HT1080 (cell line): ENCODE measurements around the gene GALNT1. TPM values are rescaled to one million over a fixed set of nuclear protein-coding genes. Genes with fewer than 3 reads are reported as not detected.

Source experiments
- DNase-seq: peaks from one replicate; pipeline ENCODE4 v3.0.0-alpha.2; 2015; ENCODE audit warnings: low read depth
- total RNA-seq: library from RNA; depleted of rRNA; stranded (reverse); fragments of >200 nt; shearing (Covaris generic); gene quantifications from 2 replicates; pipeline ENCODE4 v1.2.3, GENCODE V29; 2014

The GALNT1 gene
- total RNA-seq, 1 experiment from 2014 or later, result 59.5 TPM

DNA sequence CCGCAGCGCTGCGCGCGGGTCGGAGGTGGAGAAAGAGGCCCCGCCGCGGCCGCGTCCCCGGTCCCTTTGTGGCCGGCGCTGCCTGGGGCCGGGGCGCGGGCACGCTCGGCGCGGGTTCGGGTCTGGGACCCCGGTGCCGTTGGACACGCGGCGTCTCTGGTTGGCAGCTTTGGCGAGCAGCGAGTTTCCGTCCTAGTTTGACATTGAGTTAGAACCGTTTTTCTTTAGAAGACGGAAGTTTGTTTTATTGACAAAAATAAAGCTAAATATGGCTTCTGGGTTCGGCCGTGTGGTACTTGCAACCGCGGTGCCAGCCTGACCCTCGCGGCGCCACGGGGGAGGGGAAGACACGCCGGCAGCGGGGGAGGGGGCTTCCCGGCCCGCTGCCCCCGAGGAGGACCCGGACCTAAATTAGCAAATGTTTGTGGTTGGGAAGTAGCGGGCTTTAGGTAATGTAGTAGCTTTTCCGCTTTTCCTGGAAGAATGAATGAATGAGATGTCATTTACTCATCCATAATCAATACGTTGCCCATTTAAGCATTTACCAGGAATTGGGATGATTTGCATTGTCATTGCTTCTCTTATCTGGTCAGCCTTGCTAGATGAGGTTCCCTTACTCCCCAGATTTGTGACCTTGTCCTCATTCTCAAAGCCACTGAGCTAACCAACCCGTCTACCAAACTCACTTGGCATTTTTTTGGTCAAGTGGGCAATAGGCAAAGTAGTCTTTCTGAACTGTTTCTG is 530 bp downstream of the GALNT1 start:
- no peak for DNase-seq

DNA sequence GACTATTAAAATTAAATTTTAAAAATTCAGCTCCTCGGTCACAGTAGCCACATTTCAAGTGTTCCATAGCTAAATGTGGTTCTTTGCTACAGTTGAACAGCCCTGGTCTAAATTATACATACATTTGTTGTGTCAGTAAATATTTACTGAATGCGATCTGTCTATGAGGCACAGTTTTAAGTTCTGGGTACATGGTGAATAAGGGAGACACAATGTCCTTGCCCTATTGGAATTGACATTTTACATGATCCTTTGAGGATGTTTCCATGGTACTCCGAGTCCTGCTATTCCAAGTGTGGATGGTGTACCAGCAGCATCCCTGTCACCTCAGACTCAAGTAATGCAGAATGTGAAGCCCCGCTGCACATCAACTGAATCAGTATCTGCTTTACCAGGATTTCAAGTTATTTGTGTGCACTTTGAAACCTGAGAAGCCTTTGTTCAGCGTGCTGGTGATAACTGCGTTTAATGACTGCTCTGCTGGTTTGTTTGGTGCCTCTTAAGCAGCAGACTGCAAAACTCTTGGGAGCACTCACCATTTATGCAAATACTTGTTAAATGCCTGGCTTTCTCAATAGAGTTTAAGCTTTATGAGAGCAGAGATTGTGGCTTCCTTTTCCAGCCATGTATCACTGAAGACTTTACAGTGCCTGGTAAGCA is 1.5 kb downstream of the GALNT1 start:
- no peak for DNase-seq

DNA sequence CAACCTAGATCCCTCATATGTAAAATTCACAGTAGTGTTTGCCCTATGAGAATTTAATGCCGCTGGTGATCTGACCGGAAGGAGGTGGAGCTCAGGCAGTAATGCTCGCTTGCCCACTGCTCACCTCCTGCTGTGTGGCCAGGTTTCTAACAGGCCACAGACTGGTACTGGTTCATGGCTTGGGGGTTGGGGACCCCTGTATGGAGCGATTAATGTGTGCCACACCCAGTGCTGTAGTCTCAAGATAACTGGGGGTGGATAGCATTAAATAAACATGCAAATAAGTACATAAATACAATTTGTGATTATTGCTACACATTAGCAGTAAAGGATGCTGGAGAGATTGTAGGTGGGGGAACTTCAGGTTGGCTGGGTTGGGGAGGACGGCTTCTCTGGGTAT is 3.2 kb downstream of the GALNT1 start:
- no peak for DNase-seq

DNA sequence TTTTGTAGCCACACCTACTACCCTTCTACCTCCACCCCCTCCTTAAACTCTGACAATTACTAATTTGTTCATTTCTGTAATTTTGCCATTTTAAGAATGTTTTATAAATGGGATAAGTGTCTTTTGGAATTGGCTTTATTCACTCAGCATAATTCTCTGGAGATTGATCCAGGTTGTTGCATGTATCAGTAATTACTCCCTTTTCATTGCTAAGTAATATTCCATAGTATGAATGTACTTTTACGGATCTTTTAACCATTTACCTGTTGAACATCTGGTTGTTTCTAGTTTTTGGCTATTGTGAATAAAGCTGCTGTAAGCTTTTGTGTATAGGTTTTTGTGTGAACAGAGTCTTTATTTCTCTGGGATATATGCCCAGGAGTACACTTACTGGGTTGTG is 4.1 kb downstream of the GALNT1 start:
- no peak for DNase-seq

DNA sequence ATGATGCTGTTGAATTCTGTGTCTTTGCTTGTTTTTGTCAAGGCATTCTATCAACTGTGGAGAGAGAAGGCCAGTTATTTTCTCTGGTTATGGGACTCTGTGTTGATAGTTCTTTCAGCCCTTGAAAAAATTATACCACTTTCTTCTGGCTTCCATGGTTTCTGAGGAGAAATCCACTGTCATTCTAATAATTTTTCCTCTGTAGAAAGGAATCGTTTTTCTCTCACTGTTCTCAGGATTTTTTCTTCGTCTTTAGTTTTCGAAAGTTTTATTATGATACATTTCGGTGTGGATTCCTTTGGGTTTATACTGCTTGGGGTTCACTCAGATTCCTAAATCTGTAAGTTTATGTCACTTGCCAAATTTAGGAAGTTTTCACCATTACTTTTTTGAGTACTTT is 6.6 kb downstream of the GALNT1 start:
- no peak for DNase-seq

DNA sequence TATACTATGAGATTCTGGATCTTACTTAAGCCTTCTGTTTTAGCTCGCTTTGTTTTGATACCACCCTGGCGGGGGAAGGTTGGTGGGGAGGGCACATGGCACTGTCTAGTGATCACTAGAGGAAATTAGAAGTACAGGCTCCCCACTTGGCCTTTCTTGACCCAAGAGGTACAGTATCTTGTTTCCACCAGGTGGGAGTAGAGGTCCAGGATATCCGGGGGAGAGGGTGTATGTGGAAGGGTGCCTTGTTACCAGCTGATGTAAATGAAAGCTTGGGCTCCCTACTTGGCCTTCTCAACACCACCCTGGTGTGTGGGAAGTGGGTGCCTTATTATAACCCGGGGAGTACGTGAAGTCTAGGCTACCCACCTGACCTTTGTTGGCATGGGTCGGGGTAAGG is 7.5 kb downstream of the GALNT1 start:
- DNase-seq, result no peak

DNA sequence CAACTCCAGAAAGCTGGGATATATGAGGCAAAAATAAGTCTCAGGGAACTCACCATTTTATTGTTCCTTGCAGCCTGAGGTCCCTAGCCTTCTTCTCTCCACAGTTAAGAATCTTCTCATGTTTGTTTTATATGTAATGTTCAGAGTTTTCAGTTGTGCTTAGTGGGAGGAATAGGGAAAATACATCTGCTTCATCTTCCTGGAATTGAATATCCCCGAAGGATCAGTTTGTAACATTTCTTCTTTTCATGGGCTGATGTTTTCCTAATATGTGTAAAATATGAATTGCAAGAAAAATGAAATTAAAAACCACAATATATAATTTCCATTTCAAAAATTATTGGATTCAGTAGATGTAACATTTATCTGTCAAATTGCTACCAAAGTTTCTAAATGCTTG is 8.0 kb downstream of the GALNT1 start:
- no peak for DNase-seq

DNA sequence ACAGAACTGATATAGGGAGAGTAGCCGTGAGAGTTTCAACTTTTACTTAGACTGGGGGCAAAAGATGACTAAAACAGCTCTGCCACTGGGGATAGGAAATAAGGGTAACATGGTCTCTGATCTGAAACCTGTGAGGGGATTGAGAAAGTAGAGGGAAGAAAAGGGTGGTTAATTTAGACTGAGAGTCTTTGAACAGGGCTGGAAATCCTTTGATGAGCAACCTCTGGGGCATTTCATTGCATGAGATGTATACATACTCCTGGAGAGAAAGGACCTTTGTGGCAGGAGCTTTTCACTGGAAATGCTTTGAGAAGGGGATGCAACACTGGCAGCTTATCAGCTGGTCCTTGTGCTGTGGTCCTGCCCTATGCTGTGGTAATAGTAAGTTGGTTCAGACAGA is 9.4 kb downstream of the GALNT1 start:
- no peak for DNase-seq

DNA sequence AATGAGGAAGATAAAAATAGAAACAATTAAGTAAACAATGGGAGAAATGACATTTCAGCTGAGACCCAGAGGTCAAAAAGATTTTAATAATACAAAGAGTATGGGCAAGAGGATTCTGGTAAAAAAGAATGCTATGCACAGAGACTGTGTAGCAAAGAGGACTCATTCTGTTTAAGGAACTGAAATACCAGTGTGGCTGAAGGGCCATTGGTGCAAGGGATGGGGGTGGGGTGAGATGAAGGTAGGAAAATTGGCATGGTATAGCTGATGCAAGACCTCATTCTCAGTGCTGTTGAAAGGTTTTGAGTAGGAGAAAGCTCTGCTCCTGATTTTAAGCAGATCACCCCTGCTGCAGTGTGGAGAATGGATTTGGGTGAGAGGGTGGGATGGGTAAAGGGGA is 10.8 kb downstream of the GALNT1 start:
- DNase-seq, result no peak

DNA sequence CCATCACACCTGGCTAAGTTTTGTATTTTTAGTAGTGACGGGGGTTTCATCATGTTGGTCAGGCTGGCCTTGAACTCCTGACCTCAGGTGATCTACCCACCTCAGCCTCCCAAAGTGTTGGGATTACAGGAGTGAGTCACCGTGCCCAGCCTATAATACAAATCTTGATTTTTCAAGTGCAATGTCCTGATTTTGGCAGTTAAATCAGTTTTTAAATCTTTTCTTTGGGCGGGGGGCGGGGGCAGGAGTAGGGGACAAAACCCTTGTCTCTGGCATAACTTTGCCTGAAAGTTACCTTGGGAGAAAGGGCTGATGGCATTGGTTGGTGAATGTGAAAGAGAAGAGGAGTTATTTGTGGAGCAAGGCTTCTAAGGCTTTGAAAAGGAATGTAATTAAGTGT is 12.3 kb downstream of the GALNT1 start:
- no peak for DNase-seq

DNA sequence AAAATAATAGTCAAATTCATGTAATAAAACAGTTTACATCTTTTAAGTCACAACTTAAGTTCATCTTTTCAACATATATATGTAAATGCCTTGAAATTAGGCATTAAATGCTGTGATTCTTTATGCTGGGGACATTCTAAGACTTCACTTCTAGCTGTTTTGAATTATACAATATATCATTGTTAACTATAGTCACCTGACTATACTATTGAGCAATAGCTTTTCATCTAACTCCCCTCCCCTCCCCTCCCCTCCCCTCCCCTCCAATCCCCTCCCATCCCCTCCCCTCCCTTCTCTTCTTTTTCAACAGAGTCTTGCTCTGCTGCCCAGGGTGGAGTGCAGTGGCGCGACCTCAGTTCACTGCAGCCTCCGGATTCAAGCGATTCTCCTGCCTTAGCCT is 16.2 kb downstream of the GALNT1 start:
- no peak for DNase-seq

DNA sequence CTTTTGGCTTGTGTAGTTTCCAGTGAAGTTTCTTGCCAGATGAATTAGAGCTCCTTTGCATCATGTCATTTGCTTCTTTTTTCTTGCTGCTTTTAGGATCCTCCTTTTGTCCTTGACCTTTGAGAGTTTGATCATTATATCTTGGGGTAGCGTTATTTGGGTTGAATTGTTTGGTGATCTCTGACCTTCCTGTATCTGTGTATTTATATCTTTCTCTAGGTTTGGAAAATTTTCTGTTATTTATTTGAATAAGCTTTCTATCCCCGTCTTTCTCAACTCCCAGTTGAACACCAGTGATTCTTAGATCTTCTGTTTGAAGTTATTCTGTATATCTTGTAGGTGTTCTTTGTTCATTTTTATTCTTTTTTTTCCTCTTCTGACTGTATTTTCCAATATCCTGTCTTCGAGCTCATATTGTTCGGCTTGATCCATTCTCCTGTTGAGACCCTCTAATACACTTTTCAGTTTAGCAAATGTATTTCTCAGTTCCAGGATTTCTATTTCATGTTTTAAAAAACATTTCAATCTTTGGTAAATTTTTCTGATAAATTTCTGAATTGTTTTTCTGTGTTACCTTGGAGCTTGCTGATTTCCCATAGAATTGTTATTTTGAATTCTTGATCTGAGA is 20.8 kb downstream of the GALNT1 start:
- no peak for DNase-seq

DNA sequence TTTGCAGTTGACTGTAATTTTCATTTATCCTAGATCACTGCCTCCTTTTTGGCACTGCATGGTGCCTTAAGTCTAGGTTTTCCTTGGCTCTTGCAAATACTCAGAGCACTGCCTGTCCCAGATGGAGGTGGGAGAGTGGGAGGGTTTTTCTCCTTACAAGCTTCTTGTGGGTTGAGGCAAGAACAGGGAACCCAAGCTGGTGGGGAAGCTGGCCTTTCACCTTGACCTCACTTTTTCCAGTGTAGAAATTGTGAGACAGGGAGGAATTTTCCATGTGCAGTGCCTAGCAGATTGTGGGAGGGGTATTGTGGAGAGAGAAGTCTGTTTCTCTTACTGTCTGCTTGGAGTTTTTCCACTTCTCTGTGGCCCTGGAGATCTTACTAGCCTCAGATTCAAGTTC is 21.5 kb downstream of the GALNT1 start:
- no peak for DNase-seq

DNA sequence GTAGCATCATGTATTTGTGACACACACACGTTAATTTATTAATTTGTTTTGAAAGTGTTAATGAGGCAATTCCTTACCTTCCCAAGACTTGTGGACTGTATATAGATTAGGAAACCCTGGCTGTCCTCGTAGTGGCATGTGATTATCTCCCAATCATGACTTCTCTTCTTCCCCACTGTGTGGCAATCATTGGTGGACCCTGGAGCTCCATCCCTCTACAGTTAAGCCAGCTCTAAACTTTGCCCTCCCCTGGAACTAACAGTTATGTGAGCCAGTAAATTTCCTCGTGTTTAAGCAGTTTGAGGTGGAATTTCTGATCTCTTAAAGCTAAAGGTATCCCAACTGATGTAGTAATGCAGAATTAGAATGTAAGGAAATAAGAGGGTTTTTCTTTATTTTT is 22.0 kb downstream of the GALNT1 start:
- no peak for DNase-seq

DNA sequence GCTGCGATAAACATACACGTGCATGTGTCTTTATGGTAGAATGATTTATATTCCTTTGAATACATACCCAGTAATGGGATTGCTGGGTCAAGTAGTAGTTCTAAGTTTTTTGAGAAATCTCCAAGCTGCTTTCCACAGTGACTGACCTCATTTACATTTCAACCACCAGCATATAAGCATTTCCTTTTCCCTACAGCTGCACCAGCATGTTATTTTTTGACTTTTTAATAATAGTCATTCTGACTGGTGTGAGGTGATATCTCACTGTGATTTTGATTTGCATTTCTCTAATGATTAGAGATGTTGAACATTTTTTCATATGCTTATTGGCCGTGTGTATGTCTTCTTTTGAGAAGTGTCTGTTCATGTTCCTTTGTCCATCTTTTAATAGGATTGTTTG is 22.8 kb downstream of the GALNT1 start:
- DNase-seq, result no peak

DNA sequence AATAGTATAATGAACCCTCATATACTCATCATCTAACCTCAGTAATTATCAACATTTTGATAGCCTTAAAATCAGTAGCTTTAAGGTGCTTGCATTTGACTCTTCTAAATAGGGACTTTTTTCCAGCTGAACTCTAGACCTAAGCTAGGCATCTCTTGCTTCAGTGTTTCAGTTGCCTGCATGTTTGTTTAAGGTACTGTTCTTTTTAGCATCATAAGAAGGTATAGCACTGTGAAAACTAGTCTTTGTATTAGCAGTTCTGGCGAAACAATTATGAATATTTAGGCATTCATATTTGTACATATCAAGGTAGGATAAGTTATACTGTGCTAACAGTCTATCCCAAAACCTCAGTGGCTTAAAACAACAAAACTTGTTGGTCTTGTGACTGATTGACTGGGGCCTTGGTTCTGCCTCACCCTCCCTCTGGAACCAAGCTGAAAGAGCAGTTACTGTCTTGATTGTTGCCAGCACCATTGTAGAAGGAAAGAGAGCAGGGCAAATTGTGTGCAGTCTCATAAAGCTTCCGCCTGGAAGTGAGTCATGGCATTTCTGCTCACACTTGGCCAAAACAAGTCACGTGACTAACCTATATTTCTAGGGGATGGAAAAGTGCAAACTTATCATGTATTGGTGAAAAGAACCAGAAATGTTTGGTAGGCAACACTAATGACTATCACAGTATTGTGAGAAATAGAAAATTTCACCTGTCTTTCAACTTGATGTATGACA is 24.3 kb downstream of the GALNT1 start:
- DNase-seq, result peak; percentile 64

DNA sequence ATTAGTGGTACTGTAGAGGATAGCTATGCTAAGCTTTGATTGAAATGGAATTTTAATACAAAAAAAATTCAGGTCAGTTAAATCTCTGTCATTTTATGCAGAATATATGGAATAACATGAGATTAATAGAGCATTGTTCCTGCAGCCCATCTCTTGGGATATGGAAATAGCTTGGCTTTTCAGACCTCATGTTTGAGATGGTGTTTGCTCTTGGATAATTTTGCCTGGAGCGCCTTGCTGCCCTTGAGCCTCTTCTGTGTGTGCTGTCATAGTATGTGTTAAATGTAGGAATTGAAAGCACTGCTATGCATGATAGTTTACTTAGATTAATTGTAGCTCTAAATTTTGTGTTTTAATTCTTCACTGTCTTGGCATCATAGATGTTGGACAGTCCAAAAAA is 27.7 kb downstream of the GALNT1 start:
- DNase-seq, result no peak

DNA sequence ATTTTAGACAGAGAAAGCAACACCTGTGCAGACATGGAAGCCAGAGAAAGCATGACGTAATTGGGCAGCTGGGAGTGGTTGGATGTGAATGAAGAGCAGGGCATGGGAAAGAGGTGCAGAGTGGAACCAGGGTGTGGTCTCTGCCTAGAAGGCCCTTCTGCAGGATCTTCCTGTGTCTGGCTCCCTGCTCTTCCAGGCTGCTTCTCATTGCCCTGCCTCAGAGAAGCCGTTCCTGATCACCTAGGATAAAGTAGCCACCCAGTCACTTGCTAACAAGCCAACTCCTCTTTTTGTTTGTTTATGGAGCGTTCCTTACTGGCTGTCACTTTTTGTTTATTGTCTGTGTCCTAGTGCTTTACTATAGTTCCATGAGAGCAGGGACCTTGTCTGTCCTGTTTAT is 28.5 kb downstream of the GALNT1 start:
- DNase-seq, result no peak

DNA sequence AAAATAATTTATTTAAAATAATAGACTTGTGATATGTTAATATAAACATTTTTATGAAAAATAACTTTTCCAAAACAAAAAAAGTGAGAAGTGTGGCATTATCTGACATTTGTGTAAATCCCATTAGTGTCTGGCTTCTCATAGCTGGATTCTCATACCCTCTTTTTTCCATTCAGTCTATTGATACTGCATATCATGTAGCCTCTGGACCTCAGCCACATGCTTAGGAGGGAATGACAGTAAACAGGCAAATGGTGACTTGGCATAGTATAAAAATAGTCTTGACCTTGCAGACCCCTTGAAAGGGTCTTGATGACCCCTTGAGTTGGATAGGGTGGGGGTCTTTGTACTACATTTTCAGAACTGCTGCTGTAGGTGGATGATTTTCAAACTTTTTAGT is 29.2 kb downstream of the GALNT1 start:
- DNase-seq, result no peak

DNA sequence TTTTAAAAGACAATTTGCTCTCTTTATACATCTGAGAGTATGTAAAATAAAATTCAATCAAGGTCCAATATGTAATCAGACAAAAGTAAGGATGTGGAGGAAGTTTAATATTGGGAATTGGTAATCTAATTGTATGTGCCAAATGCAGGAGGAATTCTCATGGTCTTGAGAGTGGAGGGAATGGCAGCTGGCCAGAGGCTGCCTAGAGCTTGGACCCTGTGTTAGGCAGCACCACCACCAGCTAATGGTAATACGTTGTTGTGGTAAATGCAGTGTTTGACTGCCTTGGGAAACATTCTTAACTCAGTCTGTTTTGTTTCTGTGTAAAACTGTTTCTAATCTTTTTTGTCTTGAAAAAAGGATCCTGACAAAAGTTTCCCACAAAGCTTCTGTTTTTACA is 30.0 kb downstream of the GALNT1 start:
- no peak for DNase-seq

DNA sequence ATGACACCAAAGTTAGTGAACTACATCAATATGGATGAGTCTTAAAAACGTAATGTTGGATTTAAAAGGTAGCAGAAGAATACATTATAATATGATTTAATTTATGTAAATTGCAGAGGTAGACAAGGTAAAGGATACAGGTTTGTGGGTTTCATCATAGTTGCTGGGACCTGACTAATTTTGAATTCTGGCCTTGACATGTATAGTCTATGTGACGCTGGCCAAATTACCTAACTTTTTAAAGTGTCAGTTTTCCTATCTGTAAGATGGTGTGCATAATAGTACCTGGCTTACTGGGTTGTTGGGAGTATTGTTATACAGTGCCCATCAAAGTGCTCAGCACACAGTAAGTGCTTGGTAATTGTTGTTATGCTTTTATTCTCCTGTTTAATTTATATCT is 34.5 kb downstream of the GALNT1 start:
- no peak for DNase-seq
